LoVo (cell line): ENCODE data around the gene CALN1.

Experiments used
- DNase-seq: peaks from one replicate; pipeline ENCODE4 v3.0.0-alpha.2; 2016; ENCODE audit warnings: low spot score

Gene CALN1

DNA sequence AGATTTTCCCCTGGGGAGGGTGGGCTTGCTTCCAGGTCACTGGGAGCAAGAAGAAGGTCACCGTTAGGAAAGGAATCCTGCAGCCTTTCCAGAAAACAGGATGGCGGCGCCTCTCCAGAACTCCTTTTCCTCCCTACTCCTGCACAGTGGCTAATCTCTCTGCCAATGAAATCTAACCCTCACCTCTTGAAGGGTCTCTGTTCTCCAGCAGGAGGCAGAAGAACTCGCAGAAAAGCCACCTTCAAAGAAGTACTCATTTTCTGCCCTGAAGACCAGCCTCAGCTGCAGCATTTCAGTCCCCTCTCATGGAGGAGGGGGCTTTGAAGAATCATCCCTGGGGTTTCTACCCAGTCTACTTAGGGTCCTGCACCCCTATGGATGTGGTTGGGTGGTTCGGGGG, 626.9 kb downstream of the CALN1 start:
- DNase-seq, result no peak

DNA sequence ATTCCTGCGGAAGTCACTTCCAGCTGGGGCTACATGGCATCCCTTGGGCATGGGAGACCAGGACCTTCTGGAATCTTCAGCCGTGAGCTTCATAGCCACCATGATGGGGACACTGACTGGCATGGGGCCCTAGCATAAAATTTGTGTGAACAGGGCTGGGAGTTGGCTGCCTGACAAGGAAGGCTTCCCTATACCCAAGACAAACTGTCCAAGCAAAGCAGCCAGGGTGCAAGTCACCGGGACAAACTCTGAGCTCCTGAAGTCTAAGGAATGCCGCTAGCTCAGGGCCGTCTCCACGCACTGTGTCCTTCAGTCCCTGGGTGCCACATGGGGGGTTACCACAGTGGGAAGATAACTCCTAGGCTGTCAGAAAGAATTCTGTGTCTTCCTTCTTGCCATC, 627.4 kb downstream of the CALN1 start:
- DNase-seq, result no peak

- no peak for DNase-seq
These were observed 628.0 kb downstream of the CALN1 start for GRCh38 chr7:71784180-71784579.

DNA sequence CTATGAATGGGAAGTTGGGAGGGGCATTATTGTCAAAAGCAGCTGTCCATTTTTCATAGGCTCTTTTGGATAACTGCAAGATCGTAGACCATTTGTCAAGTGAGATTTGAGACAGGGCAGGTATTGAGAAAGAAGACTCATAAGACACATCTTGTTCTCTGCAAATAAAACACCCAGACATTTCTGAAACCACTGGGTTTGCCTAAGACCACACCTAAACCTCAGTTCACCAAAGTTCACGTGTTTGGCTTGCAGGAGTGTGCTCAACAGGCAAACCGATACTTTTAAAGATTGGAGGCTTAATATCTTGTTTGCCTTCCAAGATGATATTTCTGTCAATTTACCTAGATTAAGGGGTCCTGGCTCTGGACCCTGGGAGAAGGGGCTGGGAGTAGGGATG, 628.4 kb downstream of the CALN1 start:
- no peak for DNase-seq

- no peak for DNase-seq
These were observed 630.1 kb downstream of the CALN1 start for GRCh38 chr7:71782051-71782450.

- DNase-seq, result no peak
These were observed 631.9 kb downstream of the CALN1 start for GRCh38 chr7:71780282-71780681.

GRCh38 chr7:71777278-71777677, 634.9 kb downstream of the CALN1 start:
- no peak for DNase-seq

DNA sequence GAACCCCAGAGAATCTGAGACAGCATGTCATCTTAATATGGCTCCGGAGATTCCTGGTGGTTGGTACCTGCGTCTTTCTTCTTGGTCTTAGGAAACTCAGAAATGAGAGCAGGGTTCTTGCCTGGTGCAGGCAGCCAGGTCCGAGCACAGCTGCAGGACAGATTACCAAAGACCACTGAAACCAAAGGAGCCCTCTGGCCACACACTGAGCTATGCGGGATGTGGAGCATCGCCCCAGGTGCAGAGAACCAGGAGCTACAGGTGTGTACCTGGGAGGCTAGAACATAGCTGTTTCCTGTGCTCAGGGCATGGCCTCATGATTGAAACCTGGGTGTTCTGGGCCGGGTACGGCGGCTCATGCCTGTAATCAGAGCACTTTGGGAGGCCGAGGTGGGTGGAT, 635.4 kb downstream of the CALN1 start:
- DNase-seq, result no peak

DNA sequence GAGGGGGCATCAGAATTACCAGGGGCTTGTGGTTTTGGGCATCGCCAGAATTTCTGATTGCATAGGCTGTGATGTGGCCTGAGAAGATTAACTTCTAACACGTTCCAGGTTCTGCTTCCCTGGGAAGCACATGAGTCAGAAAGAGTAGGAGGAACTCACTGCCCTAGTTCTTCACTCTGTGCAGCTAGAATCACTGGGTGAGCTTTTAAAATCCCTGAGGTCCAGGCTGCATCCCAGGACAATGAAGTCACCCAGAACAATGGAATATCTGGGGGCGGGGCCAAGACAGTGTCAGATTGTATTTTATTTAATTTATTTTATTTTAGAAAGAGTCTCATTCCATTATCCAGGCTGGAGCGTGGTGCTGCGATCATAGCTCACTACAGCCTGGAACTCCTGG, 636.5 kb downstream of the CALN1 start:
- DNase-seq, result no peak

DNA sequence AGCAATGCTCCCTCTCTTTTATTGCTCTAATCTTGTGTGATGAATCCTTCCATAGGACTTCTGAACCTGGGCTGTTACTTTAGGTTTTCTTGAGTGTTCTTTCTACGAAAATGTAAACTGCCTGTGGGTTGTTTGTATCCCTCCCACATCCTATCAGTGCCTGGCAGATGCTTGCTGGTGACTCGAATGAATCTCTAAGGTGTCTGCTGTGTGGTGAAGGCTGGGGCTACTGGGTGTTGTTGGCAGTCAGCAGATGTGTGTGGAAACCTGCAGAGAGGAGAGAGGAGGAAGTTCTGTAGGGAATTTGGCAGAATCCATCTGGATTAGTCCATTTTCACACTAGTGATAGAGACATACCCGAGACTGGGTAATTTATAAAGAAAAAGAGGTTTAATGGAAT, 639.4 kb downstream of the CALN1 start:
- DNase-seq, result no peak

DNA sequence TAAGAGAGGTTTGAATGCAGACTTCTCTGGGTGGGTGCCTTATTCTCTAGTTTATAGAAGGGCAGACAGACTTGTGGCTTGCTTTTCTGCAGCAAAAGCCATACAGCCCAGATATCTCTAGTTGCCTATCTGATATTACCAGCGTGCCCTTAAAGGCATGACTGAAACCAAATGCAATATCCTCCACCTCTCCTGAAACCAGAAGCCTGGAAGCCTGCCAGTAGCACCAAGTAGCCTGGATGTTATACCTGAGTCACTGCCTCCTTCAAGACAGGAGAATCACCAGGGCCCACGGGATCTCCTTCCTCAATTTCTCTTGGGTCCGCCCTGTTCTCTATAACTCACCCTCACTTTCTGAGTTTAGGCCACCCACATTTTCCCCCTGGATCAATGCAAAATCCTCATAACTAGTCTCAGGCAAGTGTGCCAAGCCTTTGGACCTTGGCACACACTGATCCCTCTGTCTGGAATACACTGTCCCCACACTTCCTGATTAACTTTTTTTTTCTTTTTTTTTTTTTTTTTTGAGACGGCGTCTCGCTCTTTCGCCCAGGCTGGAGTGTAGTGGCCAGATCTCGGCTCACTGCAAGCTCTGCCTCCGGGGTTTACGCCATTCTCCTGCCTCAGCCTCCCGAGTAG, 641.8 kb downstream of the CALN1 start:
- peak; percentile 56 for DNase-seq

- no peak for DNase-seq
These were observed 642.8 kb downstream of the CALN1 start for GRCh38 chr7:71769326-71769725.

- DNase-seq, result no peak
These were observed 643.7 kb downstream of the CALN1 start for GRCh38 chr7:71768450-71768849.

- no peak for DNase-seq
These were observed 646.1 kb downstream of the CALN1 start for GRCh38 chr7:71766016-71766415.

DNA sequence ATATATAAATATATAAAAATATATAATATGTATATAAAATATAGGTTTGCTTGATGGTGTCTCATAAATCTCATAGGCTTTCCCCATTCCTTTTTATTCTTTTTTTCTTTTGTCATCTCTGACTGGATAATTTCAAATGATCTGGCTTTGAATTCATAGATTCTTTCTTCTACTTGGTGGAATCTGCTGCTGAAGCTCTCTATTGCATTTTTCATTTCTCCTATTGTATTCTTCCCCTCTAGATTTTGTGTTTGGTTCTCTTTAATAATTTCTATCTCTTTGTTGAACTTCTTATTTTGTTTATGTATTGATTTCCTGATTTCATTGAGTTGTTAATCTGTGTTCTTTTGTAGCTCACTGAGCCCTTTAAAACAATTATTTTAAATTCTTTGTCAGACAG, 650.8 kb downstream of the CALN1 start:
- DNase-seq, result no peak

DNA sequence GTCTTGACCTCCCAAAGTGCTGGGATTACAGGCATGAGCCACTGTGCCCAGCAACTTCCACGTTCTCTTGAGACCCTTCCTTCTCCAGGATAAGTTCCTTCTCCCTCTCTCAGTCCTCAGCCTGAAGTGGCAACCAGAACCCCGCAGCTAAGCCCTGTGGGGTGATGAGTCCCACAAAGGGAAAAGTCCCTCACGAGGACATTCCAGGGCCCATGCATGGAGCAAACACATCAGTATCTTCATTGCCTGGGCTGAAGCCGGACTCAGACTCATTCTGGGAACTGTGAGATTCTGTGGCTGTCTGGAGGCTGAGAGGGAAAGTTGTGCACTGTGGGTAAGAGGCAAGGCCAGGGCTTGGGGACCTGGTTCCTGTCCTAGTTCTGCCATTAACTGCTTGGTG, 657.3 kb downstream of the CALN1 start:
- DNase-seq, result no peak

DNA sequence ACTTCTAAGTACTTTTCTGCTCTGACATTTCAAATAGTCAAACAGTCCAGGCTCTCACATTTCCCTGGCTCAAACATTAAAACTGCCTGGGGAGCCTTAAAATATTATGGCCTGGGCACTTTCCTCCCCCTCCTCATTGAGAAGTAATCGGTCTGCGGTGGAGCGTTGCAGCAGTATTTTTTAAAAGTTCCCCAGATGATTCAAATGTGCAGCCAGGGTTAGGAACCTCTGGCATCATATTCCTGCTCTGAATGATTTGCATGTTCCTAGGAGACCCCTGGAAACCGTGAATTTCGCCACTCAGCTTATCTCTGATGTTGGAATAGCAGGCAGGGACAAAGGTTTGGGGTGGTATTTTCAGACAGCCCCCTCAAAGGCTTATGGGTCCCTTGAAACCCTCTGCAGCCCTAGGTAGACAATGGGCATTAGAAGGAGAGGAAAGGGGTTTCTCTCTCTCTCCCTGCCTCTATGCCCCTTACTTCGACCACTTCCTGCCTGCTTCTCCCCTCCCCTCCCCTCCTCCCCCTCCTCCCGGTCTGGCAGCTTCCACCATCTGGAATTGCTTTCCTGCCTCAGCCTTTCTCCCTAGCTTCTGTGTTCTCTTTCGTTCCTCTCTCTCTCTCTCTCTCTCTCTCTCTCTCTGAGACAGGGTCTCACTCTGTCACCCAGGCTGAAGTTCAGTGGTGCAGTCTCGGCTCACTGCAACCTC, 658.0 kb downstream of the CALN1 start:
- DNase-seq, result no peak

DNA sequence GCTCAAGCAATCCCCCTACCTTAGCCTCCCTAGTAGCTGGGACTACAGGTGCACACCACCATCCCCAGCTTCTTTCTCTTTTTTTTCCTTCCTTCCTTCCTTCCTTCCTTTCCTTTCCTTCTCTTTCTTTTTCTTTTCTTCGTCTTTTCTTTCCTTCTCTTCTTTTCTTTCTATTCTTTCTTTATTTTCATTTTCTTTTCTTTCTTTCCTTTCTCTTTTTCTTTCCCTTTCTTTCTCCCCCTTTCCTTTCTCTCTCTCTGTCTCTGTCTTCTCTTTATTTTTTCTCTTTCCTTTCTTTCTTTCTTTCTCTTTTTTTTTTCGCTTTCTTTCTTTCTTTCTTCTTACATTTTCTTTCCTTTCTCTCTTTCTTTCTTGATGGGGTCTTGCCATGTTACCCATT, 658.9 kb downstream of the CALN1 start:
- no peak for DNase-seq

GRCh38 chr7:71752171-71752935, 659.8 kb downstream of the CALN1 start:
- no peak for DNase-seq

DNA sequence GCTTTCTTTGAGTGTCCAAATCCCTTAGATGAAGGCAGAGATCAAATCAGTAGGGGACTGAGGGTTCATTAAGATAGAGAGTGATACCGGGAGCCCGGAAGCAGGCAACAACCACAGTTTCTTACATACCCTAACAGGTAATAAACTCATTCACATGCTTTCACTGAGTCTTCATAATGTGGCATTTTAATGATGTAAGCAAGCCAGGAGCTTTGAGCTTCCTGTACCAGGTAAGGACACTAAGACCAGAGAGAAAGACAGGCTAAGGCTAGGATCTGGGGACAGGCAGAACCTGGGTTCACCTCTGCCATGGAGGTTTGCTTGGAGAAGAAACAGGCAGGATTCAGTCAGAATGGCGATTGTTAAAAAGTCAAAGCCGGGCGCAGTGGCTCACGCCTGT, 661.8 kb downstream of the CALN1 start:
- no peak for DNase-seq

GRCh38 chr7:71746006-71746405, 666.1 kb downstream of the CALN1 start:
- no peak for DNase-seq

GRCh38 chr7:71740174-71740560, 672.0 kb downstream of the CALN1 start:
- DNase-seq, result no peak

- DNase-seq, result no peak
These were observed 672.5 kb downstream of the CALN1 start for GRCh38 chr7:71739520-71740173.
